NCI-H82 treated with DMSO at 0.1 percent for 48 hours (cell line): ENCODE results near the gene FBXO31.

Experiments used
- DNase-seq: peaks from one replicate; lab custom pipeline; 2025; ENCODE audit not compliant: unreplicated experiment; lab: John Stamatoyannopoulos, UW

Gene FBXO31

DNA sequence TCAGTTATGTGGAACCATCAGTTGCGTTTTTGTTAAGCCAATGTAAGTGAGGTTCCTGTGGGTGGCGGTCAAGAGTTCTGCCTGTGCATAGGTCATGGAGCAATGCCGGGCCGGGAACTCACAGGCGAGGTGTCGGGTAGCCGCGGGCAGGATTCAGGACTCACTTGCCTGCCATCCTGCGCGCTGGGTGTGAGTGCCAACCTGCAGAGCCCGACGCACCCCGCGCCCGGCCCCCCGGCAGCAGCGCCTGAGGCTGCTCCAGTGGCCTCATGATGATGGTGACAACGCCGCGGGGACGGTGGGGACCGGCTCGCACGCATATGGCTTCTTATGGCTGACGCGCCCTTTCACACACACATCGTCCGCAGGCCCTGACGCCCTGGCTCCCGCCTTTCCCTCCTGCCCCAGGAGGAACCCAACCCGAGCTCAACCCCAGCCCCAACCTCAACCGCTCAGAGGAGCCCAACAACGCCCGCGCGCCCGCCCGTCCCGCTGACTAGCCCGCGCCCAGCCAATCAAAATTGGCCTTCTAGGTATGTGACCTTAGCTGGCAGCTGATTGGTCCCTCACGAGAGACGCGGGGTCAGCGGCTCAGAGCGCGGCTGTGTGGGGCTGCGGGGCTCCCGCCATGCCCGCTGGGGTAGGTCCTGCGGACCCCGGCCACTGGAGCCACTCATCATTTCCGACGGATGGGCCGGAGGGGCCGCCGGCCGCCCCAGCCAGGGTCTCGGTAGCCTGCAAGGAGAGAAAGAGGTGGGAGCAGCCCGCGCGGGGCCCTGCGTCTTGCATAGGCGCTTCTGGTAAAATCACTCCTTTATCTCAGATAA is 66.4 kb downstream of the FBXO31 start, which contains the start of gene C16orf95:
Gene C16orf95 (minus strand): TSS at position 470 of the 827 bp plus-strand sequence. CDS start 150 bp downstream, at position 320.
- peak; percentile 75 for DNase-seq

GRCh38 chr16:87316450-87316922 is 67.1 kb downstream of the FBXO31 start:
- no peak for DNase-seq

DNA sequence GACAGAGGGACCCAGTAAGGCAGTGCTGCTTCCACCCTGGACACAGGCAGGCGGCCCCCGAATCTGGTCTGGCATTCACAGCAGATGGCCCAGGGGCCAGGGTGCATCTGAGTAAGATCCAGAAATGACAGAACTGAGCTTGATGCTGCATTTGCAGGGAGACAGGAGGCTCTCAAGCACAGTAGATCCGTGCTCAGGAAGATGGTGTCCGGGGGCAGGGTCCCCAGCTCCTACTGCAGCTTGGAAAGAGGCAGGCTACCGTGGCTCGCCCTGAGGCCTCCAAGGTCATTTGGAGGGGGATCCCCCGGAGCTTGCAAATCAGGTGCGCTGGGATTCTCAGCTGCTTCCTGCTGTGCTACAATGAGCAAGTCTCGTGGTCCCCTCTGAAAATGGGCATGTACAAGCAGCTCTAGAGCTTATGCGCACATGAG is 68.6 kb downstream of the FBXO31 start:
- no peak for DNase-seq

DNA sequence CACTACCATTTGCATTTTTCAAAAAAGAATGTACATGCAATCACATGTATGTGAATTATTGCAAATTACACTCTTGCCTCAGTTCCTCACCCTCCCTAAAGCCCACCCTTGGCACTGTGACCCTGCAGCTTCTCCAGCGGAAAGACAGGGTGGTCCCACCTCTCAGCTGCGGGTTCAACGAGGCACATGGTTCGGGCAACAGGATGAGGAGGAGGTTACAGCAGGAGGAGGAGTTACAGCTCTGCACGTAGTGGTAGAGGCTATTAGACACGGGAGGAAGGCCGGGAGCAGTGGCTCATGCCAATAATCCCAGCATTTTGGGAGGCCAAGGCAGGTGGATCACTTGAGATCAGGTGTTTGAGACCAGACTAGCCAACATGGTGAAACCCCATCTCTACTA is 71.6 kb downstream of the FBXO31 start:
- no peak for DNase-seq

DNA sequence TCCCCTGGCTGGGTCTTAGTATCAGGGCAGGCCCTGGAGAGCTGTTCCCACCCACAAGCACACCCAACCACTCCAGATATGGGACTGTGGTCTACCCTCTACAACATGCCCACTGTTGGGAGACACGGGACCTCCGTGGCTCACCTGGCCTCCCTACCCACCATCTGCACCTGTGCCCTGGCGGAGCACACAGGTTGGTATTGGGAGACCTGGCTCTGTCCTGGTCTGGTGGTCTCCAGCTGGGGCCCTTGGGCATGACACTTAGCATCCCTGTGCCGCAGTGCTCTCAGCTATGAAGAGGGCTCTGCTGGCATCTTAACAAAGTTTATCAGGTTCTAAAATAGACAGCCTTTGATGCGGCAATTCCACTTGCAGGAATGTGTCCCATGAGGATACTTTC is 72.2 kb downstream of the FBXO31 start:
- no peak for DNase-seq

DNA sequence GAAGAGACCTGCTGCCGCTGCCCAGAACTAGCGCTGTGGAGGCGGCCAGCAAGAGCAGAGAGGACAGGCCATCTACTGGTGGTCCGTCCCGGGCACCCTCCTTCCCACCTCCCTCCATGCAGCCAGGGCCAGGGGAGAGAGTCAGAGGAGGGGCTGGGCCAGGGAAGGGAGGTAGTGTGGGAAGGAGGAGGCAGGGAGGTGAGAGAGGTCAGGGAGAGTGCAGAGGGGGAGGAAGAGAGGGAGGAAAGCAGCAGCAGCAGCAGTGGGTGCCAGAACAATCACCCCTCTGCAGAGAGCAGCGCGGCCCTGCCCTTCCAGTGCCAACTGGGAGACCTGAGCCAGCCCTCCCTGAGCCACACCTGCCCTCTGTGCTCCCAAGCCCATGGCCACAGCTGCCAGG is 73.0 kb downstream of the FBXO31 start:
- DNase-seq: no peak

DNA sequence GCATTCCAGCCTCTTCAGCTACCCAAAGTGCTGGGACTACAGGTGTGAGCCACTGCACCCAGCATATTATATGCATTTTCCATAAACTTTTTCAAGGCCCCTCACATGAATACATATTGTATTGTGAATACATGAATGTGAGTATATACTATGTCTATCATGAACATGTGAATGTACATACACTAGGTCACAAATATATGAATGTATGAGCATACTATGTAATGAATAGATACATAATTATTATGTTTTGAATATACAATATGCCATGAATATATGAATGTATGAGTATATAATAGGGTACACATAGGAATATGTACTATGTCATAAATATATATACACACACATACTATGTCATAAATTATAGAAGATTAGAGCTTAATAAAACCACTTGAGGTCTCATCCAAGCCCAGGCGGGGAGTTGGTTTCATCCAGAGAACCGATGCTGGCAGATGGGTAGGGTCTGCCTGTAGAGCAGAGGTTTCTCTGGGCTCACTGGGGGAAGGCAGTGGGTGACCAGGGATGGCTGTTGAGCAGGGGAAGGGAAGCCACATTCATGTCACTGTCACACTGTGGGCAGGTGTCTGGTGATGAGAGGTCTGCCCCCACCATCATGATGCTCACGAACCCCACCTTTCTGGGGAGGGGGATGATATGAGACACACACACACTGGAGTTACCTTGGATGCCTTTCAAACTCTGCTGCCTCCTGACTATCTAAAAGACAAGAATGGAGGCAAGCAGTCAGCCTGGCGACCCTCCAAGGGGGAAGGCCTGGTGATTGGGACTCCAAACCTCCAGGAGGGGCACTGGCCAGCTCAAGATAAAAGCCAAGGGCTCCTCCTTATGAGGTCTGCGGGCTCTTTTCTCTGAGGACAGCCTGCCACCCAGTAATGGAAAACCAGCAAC is 73.7 kb downstream of the FBXO31 start:
- no peak for DNase-seq

DNA sequence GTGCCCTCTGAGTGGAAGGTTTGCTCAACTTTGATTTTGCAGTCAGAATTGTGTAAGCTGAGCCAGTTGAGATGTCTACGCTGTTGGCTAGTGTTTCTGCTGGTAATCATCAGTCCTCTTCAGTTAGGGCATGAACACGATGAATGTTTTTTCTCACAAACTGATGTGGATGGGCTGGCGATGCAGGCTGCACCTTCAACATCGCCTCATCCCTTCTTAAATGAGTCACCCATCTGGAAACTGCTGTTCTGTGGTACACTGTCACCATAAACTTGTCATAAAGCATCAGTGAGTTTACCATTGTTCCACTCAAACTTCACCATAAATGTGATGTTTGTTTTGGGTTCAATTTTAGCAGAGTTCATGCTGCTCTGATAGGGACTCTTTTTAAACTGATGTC is 74.8 kb downstream of the FBXO31 start:
- DNase-seq: no peak

- no peak for DNase-seq
Measured at GRCh38 chr16:87306516-87306915, 77.1 kb downstream of the FBXO31 start.

DNA sequence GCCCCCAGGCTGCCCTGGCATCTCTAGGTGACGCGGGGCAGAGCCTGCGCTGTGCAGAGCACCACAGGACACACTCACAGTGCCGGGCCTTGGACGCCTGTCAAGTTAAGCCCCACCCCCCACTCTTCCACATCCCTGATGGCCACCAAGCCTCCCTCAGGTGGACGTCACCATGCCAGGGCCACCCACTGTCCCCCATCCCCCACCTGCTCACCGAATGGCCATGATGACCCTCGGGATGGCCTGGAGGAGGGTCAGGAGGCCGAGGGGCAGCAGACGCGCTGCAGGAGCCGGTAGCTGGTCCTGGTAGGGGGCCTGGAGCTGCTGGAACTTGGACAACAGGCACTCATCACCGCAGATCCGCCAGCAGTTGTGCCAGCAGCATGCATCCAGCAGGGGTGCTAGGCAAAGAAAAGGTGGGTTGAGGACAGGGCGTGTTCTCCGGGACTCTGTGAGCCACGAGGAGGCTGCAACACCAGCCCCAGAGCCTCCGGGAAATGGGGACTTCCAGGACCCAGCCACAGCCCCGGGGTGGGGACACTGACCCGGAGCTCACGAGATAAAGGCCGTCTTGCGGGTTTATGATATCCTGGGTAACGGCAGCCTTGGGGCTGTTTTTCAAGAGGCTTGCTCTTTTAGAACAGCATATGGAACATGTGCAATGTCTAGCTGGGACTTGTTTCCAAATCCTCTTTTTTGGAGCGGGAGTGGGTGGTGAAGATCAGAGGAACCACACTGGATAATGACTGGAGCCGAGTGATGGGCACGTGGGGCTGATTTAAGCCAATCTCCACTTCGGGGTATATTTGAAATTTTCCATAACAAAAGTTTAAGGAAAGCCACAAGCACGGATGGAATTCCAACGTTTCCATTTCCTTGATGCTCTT is 77.8 kb downstream of the FBXO31 start:
- no peak for DNase-seq

DNA sequence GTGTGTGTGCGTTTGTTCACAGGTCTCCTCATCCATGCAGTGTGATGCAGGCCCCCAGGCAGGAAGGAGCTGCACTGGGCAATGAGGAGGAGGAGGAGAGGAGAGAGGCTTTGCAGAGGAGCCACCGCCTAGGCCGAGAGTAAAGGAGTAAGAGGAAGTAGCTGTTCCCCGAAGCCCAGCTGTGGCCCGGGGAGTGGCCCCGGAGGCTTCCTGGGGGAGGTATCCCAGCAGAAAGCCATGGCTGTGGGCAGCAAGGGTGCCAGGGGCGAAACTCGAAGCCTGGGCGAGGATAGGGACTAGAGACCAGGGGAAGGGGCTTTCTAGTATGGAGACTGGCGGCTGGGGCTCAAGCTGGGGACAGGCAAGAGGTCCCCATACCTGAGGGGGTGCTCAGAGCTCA is 78.6 kb downstream of the FBXO31 start:
- no peak for DNase-seq

- no peak for DNase-seq
Measured at GRCh38 chr16:87303962-87304521, 79.5 kb downstream of the FBXO31 start.

DNA sequence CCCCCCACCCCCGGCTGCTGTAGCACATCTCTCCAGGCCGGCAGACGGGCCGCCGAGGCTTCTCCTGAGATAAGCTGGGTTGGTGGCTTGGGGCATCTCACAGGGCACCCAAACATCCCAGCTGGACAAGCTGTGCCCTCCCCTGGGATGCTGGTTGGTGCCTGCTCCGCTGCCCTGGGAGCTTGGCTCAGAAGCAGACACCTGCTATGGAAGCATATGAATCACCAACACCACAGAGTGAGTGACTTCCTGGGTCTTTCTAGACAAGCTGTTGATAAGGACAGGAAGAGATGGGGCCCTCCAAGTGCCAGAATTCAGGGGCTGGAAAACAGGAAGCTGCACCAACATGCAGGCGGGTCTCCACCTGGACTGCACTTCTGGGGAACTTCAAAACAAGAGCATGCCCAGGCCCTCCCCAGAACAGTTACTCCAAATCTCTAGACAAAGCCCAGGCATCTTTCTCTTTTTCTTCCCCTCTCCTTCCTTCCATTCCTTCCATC is 80.1 kb downstream of the FBXO31 start:
- DNase-seq: no peak

GRCh38 chr16:87298857-87299465 is 84.6 kb downstream of the FBXO31 start:
- no peak for DNase-seq

GRCh38 chr16:87297918-87298631 is 85.5 kb downstream of the FBXO31 start:
- peak; percentile 6 for DNase-seq

- DNase-seq: no peak
Measured at GRCh38 chr16:87297407-87297806, 86.2 kb downstream of the FBXO31 start.

- no peak for DNase-seq
Measured at GRCh38 chr16:87295661-87296531, 87.7 kb downstream of the FBXO31 start.

- peak; percentile 1 for DNase-seq
Measured at GRCh38 chr16:87295259-87295658, 88.3 kb downstream of the FBXO31 start.
